ENCODE results near the gene CEBPZOS. TPM values are rescaled to one million over a fixed set of nuclear protein-coding genes. Genes with fewer than 3 reads are reported as not detected.
A peak's percentile ranks its signal among the peaks of the same experiment; 100 is the strongest.
"Not testable (repeated sequence)": the region's sequence is repeated elsewhere in the genome, so short reads cannot be mapped to it uniquely, and the experiment has no call there.

The CEBPZOS gene
- total RNA-seq, 4 donors from 2014 or later = 21.0 to 34.2 (median 29.3) TPM

DNA sequence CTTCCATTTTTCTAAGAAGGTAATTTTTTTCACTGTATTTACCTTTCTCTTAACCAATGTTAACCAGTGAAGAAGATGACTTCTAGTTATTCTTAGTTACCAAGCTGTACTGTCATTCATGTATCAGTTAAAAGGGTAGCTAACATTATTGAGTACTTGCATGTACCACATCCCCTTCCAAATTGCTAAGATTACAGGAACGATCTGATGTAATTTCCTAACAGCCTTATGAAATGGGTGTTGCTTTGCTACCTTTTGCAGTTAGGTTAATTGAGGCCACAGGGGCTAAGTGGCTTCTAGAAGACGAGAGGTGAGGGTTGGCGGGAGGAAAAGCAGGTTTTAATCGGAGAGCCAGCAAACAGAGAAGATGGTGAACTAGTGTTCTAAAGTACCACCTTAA, 6.0 kb upstream of the CEBPZOS start:
- Histone ChIP-seq H3K36me3 (no peaks in the 10 kb centered on the region), H3K27ac (no peak overlapping the region), H3K4me1 (no peaks in the 10 kb centered on the region), H3K27me3 (no peaks in the 10 kb centered on the region), H3K9me3 (no peaks in the 10 kb centered on the region), H3K4me3 (replicated peaks in 1 of 3) (no peak overlapping the region)
- 75 to 80% methylated on average over 4 of the region's 4 CpGs for WGBS, 2 donors
- TF ChIP-seq, protein P1, sequence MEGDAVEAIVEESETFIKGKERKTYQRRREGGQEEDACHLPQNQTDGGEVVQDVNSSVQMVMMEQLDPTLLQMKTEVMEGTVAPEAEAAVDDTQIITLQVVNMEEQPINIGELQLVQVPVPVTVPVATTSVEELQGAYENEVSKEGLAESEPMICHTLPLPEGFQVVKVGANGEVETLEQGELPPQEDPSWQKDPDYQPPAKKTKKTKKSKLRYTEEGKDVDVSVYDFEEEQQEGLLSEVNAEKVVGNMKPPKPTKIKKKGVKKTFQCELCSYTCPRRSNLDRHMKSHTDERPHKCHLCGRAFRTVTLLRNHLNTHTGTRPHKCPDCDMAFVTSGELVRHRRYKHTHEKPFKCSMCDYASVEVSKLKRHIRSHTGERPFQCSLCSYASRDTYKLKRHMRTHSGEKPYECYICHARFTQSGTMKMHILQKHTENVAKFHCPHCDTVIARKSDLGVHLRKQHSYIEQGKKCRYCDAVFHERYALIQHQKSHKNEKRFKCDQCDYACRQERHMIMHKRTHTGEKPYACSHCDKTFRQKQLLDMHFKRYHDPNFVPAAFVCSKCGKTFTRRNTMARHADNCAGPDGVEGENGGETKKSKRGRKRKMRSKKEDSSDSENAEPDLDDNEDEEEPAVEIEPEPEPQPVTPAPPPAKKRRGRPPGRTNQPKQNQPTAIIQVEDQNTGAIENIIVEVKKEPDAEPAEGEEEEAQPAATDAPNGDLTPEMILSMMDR (IDR thresholded peaks at IDR 0.05) = no peak
- no peak for TF ChIP-seq POLR2A (IDR thresholded peaks at IDR 0.05)
- no peak for DNase-seq
- intact Hi-C loops (cut with DNase I) = no loop called here

- Histone ChIP-seq H3K4me3 (replicated peaks in 1 of 3) (no peak overlapping the region), H3K27me3 (no peaks in the 10 kb centered on the region), H3K27ac (no peak overlapping the region), H3K9me3 (no peaks in the 10 kb centered on the region), H3K36me3 (no peaks in the 10 kb centered on the region), H3K4me1 (no peaks in the 10 kb centered on the region)
- WGBS, 2 donors = 73 to 75% methylated on average over 4 of the region's 4 CpGs
- intact Hi-C loops (cut with DNase I) = no loop called here
- no peak for DNase-seq
- TF ChIP-seq, protein P1 (IDR thresholded peaks at IDR 0.05) = no peak
- TF ChIP-seq POLR2A (IDR thresholded peaks at IDR 0.05) = no peak
Observed at GRCh38 chr2:37191253-37191652, 5.0 kb upstream of the CEBPZOS start.

- Histone ChIP-seq H3K4me1 (no peaks in the 10 kb centered on the region), H3K27me3 (no peaks in the 10 kb centered on the region), H3K4me3 (replicated peaks in 1 of 3) (no peak overlapping the region), H3K36me3 (no peaks in the 10 kb centered on the region), H3K9me3 (no peaks in the 10 kb centered on the region), H3K27ac (no peak overlapping the region)
- 80 to 86% methylated on average over 6 of the region's 6 CpGs for WGBS, 2 donors
- intact Hi-C loops (cut with DNase I) = no loop called here
- TF ChIP-seq, protein P1 (IDR thresholded peaks at IDR 0.05) = no peak
- no peak for TF ChIP-seq POLR2A (IDR thresholded peaks at IDR 0.05)
- DNase-seq = no peak
Observed at GRCh38 chr2:37191747-37192146, 4.5 kb upstream of the CEBPZOS start.

GRCh38 chr2:37192551-37192950, 3.7 kb upstream of the CEBPZOS start:
- Histone ChIP-seq H3K4me1 (peaks cover 3 to 4% of the 10 kb centered on the region in 2 donors), H3K36me3 (no peaks in the 10 kb centered on the region), H3K27me3 (no peaks in the 10 kb centered on the region), H3K9me3 (no peaks in the 10 kb centered on the region), H3K27ac (no peak overlapping the region), H3K4me3 (replicated peaks in 1 of 3) (no peak overlapping the region)
- TF ChIP-seq POLR2A (IDR thresholded peaks at IDR 0.05) = no peak
- TF ChIP-seq, protein P1 (IDR thresholded peaks at IDR 0.05) = no peak
- intact Hi-C loops (cut with DNase I) = no loop called here
- WGBS, 2 donors = 80 to 82% methylated on average over 1 of the region's 1 CpG
- no peak for DNase-seq

GRCh38 chr2:37195862-37196319, 405 bp upstream of the CEBPZOS start:
- peak overlapping the region; percentile 38 to 67 (median 50) for H3K4me3 ChIP-seq (replicated peaks in 1 of 3)
- H3K27me3 ChIP-seq; H3K9me3 ChIP-seq; DNase-seq; H3K4me1 ChIP-seq; intact Hi-C loops (cut with DNase I); H3K36me3 ChIP-seq: not testable (repeated sequence)
- peak overlapping the region; percentile 65 to 89 (median 84) for H3K27ac ChIP-seq
- 85 to 86% methylated on average over 20 of the region's 20 CpGs for WGBS, 2 donors

GRCh38 chr2:37198681-37199065, 2.4 kb downstream of the CEBPZOS start:
- no peaks in the 10 kb centered on the region for H3K27me3 ChIP-seq
- no peak overlapping the region for H3K4me3 ChIP-seq (replicated peaks in 1 of 3)
- H3K9me3 ChIP-seq = no peaks in the 10 kb centered on the region
- intact Hi-C loops (cut with DNase I) = no loop called here
- H3K4me1 ChIP-seq = peaks cover 7 to 9% of the 10 kb centered on the region in 2 donors
- WGBS, 2 donors = 86 to 92% methylated on average over 8 of the region's 8 CpGs
- peaks cover 15 to 20% of the 10 kb centered on the region in 2 donors for H3K36me3 ChIP-seq
- H3K27ac ChIP-seq = no peak overlapping the region
- no peak for DNase-seq
- no peak for TF ChIP-seq POLR2A (IDR thresholded peaks at IDR 0.05)
- TF ChIP-seq, protein P1 (IDR thresholded peaks at IDR 0.05) = no peak
